ENCODE data around the gene LEPROT. TPM values are rescaled to one million over a fixed set of nuclear protein-coding genes. Genes with fewer than 3 reads are reported as not detected.

LEPROT gene
- total and polyA plus RNA-seq, 10 of the 15 experiments (the other 5 are each of a cell fraction or from before 2014, with no cell fraction given) = 14.9 to 38.1 (median 17.4) TPM

- no peak for TF ChIP-seq CEBPZ (IDR thresholded peaks at IDR 0.05; ENCODE audit: low read depth, low read length)
- TF ChIP-seq NFYB (IDR thresholded peaks at IDR 0.05; ENCODE audit: insufficient read depth, low read depth, low read length) = no peak
- TF ChIP-seq SREBF2 (IDR thresholded peaks at IDR 0.05; ENCODE audit: low read length) = no peak
- TF ChIP-seq BACH1 (IDR thresholded peaks at IDR 0.05; ENCODE audit: borderline replicate concordance) = no peak
- TF ChIP-seq NBN (IDR thresholded peaks at IDR 0.05) = no peak
- TF ChIP-seq ATF7 (IDR thresholded peaks at IDR 0.05; ENCODE audit: low read depth) = no peak
- no peak for TF ChIP-seq TCF3 (IDR thresholded peaks at IDR 0.05; ENCODE audit: borderline replicate concordance, insufficient read depth, low read depth, low read length)
- no peak for TF ChIP-seq ELK1 (IDR thresholded peaks at IDR 0.05; ENCODE audit: low read depth, low read length)
- TF ChIP-seq BHLHE40 (IDR thresholded peaks at IDR 0.05; ENCODE audit: borderline replicate concordance in 1 of 2, low read depth in 2 of 2, low read length in 1 of 2) = no peak
- TF ChIP-seq PRDM15 (CRISPR knock-in tag; IDR thresholded peaks at IDR 0.05) = no peak
- TF ChIP-seq ZBED1 (IDR thresholded peaks at IDR 0.05; ENCODE audit: borderline replicate concordance) = no peak
Observed at GRCh38 chr1:65392497-65392896, 28.0 kb upstream of the LEPROT start (continued).
